H1 (cell line): Measurements from ENCODE around the gene TGFBI. TPM values are rescaled to one million over a fixed set of nuclear protein-coding genes. Genes with fewer than 3 reads are reported as not detected.

Experiments used
- KDM1A ChIP-seq: fragments of 200-600, 300-600 bp; sonication (generic); IDR thresholded peaks from 2 replicates; pipeline ENCODE4 v1.7.1; 2016; ENCODE audit warnings: mild to moderate bottlenecking, low read length, borderline replicate concordance
- PHF8 ChIP-seq: fragments of 200-600 bp; sonication (generic); conservative IDR thresholded peaks from 2 replicates; pipeline ENCODE4 v1.7.1; 2012; ENCODE audit warnings: low read depth, mild to moderate bottlenecking, inconsistent platforms, low read length, moderate library complexity
- RAD21 ChIP-seq, 2 experiments: IDR thresholded peaks in 1 of 2; conservative IDR thresholded peaks in 1 of 2; 2 replicates each; pipeline ENCODE4 v1.6.1; 2011; ENCODE audit warnings: low read depth in 2 of 2, low read length in 2 of 2, improper control_type of control experiment in 1 of 2, inconsistent platforms in 1 of 2, mild to moderate bottlenecking in 1 of 2, moderate library complexity in 1 of 2
- SIRT6 ChIP-seq: IDR thresholded peaks from one replicate; pipeline ENCODE4 v1.7.1; 2012; ENCODE audit warnings: low read length, inconsistent platforms
- polyA plus RNA-seq, 7 experiments: library from polyadenylated mRNA; depleted of rRNA in 3 of 7; stranded (reverse) in 5 of 7; unstranded in 2 of 7; fragments of >200 nt in 5 of 7; fragments of 200-250 nt in 2 of 7; gene quantifications; 1 replicate in 5 of 7; 2 replicates in 1 of 7; 4 replicates in 1 of 7; pipeline versions ENCODE4 v1.2.1 to v1.2.3, GENCODE V29; 2011 to 2013; ENCODE audit warnings: missing spikeins in 2 of 7, mixed read lengths in 2 of 7
- total RNA-seq: library from RNA; stranded (reverse); fragmentation: NEBNext Ultra II Directional; extraction: Animal tissue kit (Norgen Biotek cat#: 25700); gene quantifications from 2 replicates; pipeline ENCODE4 v1.2.1, GENCODE V29; 2021
- TF ChIP-seq, protein P1 (sequence below): IDR thresholded peaks from 2 replicates; pipeline ENCODE4 v1.6.1; 2011; ENCODE audit warnings: low read depth, mild to moderate bottlenecking, low read length; ENCODE audit not compliant: insufficient read depth

Gene TGFBI
- total and polyA plus RNA-seq, 2 of the 8 experiments (the other 6 are each of a cell fraction or from before 2014, with no cell fraction given) = 6.0 to 8.5 TPM

DNA sequence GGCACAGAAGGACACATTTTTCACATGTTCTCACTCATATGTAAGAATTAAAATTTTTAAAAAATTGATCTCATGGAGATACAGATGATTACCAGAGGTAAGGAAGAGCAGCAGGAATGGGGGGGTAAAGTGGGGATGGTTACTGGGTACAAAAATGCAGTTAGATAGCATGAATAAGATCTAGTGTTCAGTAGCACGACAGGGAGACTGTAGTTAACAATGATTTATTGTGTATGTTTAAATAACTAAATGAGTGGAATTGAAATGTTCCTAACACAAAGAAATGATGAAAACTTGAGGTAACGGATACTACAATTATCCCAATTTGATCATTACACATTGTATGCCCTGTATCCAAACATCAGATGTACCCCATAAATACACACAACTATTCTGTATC is 15.2 kb upstream of the TGFBI start (continued):
- TF ChIP-seq SIRT6 (no peak), RAD21 (IDR thresholded peaks at IDR 0.05 in 1 of 2, conservative IDR thresholded peaks at IDR 0.05 in 1 of 2; ENCODE audit: low read depth in 2 of 2, low read length in 2 of 2) (no peak), KDM1A (no peak), PHF8 (no peak)
- TF ChIP-seq, protein P1, sequence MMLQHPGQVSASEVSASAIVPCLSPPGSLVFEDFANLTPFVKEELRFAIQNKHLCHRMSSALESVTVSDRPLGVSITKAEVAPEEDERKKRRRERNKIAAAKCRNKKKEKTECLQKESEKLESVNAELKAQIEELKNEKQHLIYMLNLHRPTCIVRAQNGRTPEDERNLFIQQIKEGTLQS = no peak
